GM12892 (cell line): ENCODE measurements around the gene PSAT1.

Experiments
- POLR2A ChIP-seq: IDR thresholded peaks from 2 replicates; pipeline ENCODE4 v1.6.1; 2011; ENCODE audit warnings: low read depth, low read length, control low read depth
- POLR2AphosphoS5 ChIP-seq: IDR thresholded peaks from 2 replicates; pipeline ENCODE4 v1.6.1; 2011; ENCODE audit warnings: low read depth, low read length, control low read depth

- TF ChIP-seq POLR2A (no peak), POLR2AphosphoS5 (no peak)
These were observed 18.3 kb downstream of the PSAT1 start for GRCh38 chr9:78314953-78315870.
